Measurements from ENCODE around the gene PAQR3. TPM values are rescaled to one million over a fixed set of nuclear protein-coding genes. Genes with fewer than 3 reads are reported as not detected.

Gene PAQR3
- total and polyA plus RNA-seq, 12 donors = 3.6 to 10.6 (median 7.9) TPM

GRCh38 chr4:78863254-78863869 is 75.9 kb downstream of the PAQR3 start:
- ATAC-seq (no peak), DNase-seq (no peak)
- intact Hi-C loops (cut with DNase I) = loop anchor here (2.0 to 10.0 kb wide), 9 partner anchors 86 to 909 kb away; partner anchors contain the start of gene BMP2K (in 6 of the 10)
- Histone ChIP-seq H3K27me3 (no peaks in the 10 kb centered on the region), H3K36me3 (peaks cover 0 to 75% (median 16%) of the 10 kb centered on the region in 9 donors), H3K27ac (no peak overlapping the region), H3K4me1 (peaks cover 0 to 6% (median 0%) of the 10 kb centered on the region in 9 donors), H3K9me3 (no peaks in the 10 kb centered on the region), H3K4me3 (no peak overlapping the region)
- WGBS, 2 donors = 86 to 88% methylated on average over 5 of the region's 5 CpGs
- TF ChIP-seq, protein P1, sequence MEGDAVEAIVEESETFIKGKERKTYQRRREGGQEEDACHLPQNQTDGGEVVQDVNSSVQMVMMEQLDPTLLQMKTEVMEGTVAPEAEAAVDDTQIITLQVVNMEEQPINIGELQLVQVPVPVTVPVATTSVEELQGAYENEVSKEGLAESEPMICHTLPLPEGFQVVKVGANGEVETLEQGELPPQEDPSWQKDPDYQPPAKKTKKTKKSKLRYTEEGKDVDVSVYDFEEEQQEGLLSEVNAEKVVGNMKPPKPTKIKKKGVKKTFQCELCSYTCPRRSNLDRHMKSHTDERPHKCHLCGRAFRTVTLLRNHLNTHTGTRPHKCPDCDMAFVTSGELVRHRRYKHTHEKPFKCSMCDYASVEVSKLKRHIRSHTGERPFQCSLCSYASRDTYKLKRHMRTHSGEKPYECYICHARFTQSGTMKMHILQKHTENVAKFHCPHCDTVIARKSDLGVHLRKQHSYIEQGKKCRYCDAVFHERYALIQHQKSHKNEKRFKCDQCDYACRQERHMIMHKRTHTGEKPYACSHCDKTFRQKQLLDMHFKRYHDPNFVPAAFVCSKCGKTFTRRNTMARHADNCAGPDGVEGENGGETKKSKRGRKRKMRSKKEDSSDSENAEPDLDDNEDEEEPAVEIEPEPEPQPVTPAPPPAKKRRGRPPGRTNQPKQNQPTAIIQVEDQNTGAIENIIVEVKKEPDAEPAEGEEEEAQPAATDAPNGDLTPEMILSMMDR (IDR thresholded peaks at IDR 0.05) = no peak

DNA sequence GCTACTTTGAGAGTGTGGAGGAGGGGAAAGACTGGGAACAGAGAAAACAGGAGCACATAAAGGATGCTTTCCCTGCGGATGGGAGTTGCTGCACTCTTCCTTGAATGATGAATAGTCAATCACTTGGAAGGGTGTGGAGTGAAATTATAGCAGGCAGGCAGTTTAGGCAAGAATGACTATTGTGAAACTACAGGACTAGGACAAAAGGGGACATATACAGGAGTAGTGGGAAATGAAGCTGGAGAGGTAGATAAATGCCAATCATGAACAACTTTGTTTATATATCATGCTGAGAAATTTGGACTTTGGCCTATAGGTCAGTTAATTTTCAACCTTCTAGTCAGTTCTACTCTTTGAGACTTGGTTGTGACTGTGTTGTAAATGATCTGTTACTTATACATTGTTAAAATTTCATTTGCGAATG is 76.9 kb downstream of the PAQR3 start:
- peaks cover 0 to 10% (median 3%) of the 10 kb centered on the region in 9 donors for H3K4me1 ChIP-seq
- H3K27ac ChIP-seq = no peak overlapping the region
- H3K4me3 ChIP-seq = no peak overlapping the region
- no peaks in the 10 kb centered on the region for H3K9me3 ChIP-seq
- intact Hi-C loops (cut with DNase I) = loop anchor here (2.0 to 10.0 kb wide), 9 partner anchors 85 to 908 kb away; partner anchors contain the start of gene BMP2K (in 6 of the 10)
- TF ChIP-seq, protein P1 (IDR thresholded peaks at IDR 0.05) = no peak
- WGBS, 2 donors = 89 to 94% methylated on average over 2 of the region's 2 CpGs
- DNase-seq (no peak), ATAC-seq (no peak)
- H3K36me3 ChIP-seq = peaks cover 0 to 64% (median 9%) of the 10 kb centered on the region in 9 donors
- H3K27me3 ChIP-seq = no peaks in the 10 kb centered on the region

Other genes starting within 250 kb of the PAQR3 start
- 10 to 100 TPM; 21.0 to 36.5 (median 29.9) TPM for gene BMP2K, start 163.1 kb downstream of the PAQR3 start, total RNA-seq
- gene BMP2K, start 163.1 kb downstream of the PAQR3 start, polyA plus RNA-seq = 1 to 10 TPM; 4.9 to 7.8 TPM